ENCODE measurements around the gene TCAIM. TPM values are rescaled to one million over a fixed set of nuclear protein-coding genes. Genes with fewer than 3 reads are reported as not detected.

Gene TCAIM
- total RNA-seq, 1 donor from 2014 or later = 17.0 TPM

DNA sequence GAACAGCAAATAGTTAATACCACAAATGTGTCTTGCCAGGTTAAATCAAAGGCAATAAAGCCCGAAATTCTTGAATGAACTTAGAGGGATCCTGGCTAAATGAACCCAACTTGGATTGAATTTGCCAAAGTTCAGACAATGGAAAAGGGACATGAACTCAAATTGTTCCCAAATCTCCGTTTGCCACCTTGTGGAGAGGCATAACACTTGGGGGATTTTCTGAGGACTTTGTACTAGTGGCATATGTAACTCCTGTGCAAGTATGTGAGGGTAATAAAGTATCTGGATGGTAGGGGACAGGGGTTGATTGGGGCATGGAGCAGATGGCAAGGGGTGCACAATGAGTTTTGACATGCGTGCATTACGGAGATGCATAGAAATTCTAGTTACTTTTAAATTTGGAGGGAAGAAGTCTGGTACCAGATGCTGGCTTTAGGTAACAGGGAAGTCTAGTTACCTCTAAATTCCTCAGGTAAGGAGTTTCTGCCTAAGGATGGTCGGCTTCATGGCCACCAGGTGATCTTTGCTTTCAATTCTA lies 1.2 kb upstream of the TCAIM start:
- H3K4me3 ChIP-seq = peak overlapping the region; percentile 64 to 84
- peak in 2 of 3 experiments; percentile 29 to 34 for TF ChIP-seq CTCF (IDR thresholded peaks at IDR 0.05)
- intact Hi-C loops (cut with DNase I) = loop anchor here (5.0 kb wide), 5 partner anchors 105 to 715 kb away; partner anchors contain the start of genes ANO10, KIAA1143, KIF15 and TMEM42
- DNase-seq (ENCODE audit: low spot score in 2 of 2) = no peak
- H3K4me1 ChIP-seq = peaks cover 4 to 19% of the 10 kb centered on the region in 2 donors
- no peaks in the 10 kb centered on the region for H3K36me3 ChIP-seq
- no peaks in the 10 kb centered on the region for H3K9me3 ChIP-seq
- H3K27ac ChIP-seq = peak overlapping the region; percentile 94
- no peaks in the 10 kb centered on the region for H3K27me3 ChIP-seq

GRCh38 chr3:44338828-44339127 lies 212 bp downstream of the TCAIM start:
- intact Hi-C loops (cut with DNase I) = loop anchor here (1.0 to 5.0 kb wide), 6 partner anchors 17 to 716 kb away; partner anchors contain the start of genes ANO10, KIAA1143, KIF15 and TMEM42
- Histone ChIP-seq H3K4me1 (peaks cover 4 to 24% of the 10 kb centered on the region in 2 donors), H3K27ac (peak overlapping the region; percentile 94), H3K4me3 (peak overlapping the region; percentile 64 to 84), H3K27me3 (no peaks in the 10 kb centered on the region), H3K9me3 (no peaks in the 10 kb centered on the region), H3K36me3 (no peaks in the 10 kb centered on the region)
- TF ChIP-seq CTCF (IDR thresholded peaks at IDR 0.05) = no peak
- no peak for DNase-seq (ENCODE audit: low spot score in 2 of 2)

DNA sequence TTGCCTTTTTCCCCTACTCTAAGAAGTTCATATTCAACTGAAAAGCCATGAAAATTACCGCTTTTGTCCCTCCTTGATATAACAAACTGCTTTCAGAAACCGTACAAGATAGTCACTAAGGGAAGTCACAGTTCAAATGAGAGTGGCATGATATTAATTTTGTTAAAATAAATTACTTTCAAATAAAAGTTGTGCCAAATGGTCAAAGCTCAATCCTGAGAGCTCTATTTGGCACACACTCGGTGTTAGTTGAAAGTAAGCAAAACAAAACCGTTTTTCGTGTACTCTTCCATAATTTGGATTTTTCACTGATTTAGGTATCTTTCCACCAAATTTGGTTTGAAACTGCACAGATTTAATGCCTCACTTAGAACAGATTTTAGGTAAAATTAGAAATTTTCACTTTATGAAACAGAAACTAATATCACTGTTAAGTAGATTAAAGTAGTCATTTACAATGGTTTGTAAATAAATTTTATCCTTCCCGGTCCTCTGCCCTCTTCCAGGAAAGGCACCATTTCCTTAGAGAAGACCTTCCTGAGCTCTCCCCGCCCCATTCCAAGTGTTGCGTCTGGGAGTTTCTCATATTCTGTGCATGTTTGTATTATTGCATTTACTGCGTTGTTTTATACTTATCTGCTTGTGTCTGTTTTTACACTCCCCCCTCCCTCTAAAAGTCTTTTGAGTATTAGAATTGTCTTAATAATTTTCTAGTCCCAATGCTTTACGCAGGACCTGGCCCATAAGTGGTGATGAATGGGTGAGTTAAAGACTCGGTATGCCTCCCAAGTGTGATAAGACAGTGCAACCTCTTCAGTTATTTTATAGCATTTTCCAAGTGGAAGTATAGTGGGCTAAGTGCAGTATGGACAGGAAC lies 853 bp downstream of the TCAIM start:
- Histone ChIP-seq H3K9me3 (no peaks in the 10 kb centered on the region), H3K27me3 (no peaks in the 10 kb centered on the region), H3K27ac (peak overlapping the region; percentile 94), H3K4me1 (peaks cover 4 to 24% of the 10 kb centered on the region in 2 donors), H3K4me3 (peak overlapping the region; percentile 64 to 84), H3K36me3 (no peaks in the 10 kb centered on the region)
- DNase-seq (ENCODE audit: low spot score in 2 of 2) = no peak
- no peak for TF ChIP-seq CTCF (IDR thresholded peaks at IDR 0.05)
- intact Hi-C loops (cut with DNase I) = loop anchor here (5.0 kb wide), 5 partner anchors 103 to 717 kb away; partner anchors contain the start of genes ANO10, KIAA1143, KIF15 and TMEM42

GRCh38 chr3:44340058-44340395 lies 1.5 kb downstream of the TCAIM start:
- Histone ChIP-seq H3K4me1 (peaks cover 4 to 24% of the 10 kb centered on the region in 2 donors), H3K4me3 (peak overlapping the region; percentile 64 to 84), H3K27ac (peak overlapping the region; percentile 94), H3K27me3 (no peaks in the 10 kb centered on the region), H3K9me3 (no peaks in the 10 kb centered on the region), H3K36me3 (no peaks in the 10 kb centered on the region)
- TF ChIP-seq CTCF (IDR thresholded peaks at IDR 0.05) = no peak
- intact Hi-C loops (cut with DNase I) = no loop called here
- no peak for DNase-seq (ENCODE audit: low spot score in 2 of 2)

GRCh38 chr3:44342176-44342790 lies 3.7 kb downstream of the TCAIM start:
- TF ChIP-seq CTCF (IDR thresholded peaks at IDR 0.05) = no peak
- Histone ChIP-seq H3K4me3 (no peak overlapping the region), H3K27ac (peak overlapping the region; percentile 53 to 57), H3K9me3 (no peaks in the 10 kb centered on the region), H3K27me3 (no peaks in the 10 kb centered on the region), H3K4me1 (peaks cover 4 to 23% of the 10 kb centered on the region in 2 donors), H3K36me3 (no peaks in the 10 kb centered on the region)
- intact Hi-C loops (cut with DNase I) = no loop called here
- no peak for DNase-seq (ENCODE audit: low spot score in 2 of 2)

All from ascending aorta (tissue), 2 donors.